ENCODE results near the gene VPS36. TPM values are rescaled to one million over a fixed set of nuclear protein-coding genes. Genes with fewer than 3 reads are reported as not detected.

The VPS36 gene
- total RNA-seq, 1 donor from 2014 or later, result 44.3 TPM

GRCh38 chr13:52454459-52454819 lies 4.0 kb upstream of the VPS36 start:
- Mint-ChIP-seq H3K4me1 (ENCODE audit: unreplicated experiment) (peaks cover 39% of the 10 kb centered on the region), H3K27ac (ENCODE audit: unreplicated experiment) (peak overlapping the region; percentile 95), H3K9me3 (ENCODE audit: unreplicated experiment) (no peaks in the 10 kb centered on the region), H3K27me3 (ENCODE audit: unreplicated experiment) (no peaks in the 10 kb centered on the region), H3K36me3 (ENCODE audit: unreplicated experiment) (no peaks in the 10 kb centered on the region), H3K4me3 (ENCODE audit: unreplicated experiment) (peak overlapping the region; percentile 94)
- TF ChIP-seq CTCF (IDR thresholded peaks at IDR 0.05), result no peak
- no peak for DNase-seq (ENCODE audit: extremely low spot score, unreplicated experiment)

GRCh38 chr13:52452470-52452869 lies 2.0 kb upstream of the VPS36 start:
- H3K4me1 Mint-ChIP-seq (ENCODE audit: unreplicated experiment), result peaks cover 45% of the 10 kb centered on the region

GRCh38 chr13:52451135-52451804 lies 836 bp upstream of the VPS36 start:
- peaks cover 33% of the 10 kb centered on the region for H3K4me1 Mint-ChIP-seq (ENCODE audit: unreplicated experiment)
- H3K4me3 Mint-ChIP-seq (ENCODE audit: unreplicated experiment), result peak overlapping the region; percentile 79
- H3K27me3 Mint-ChIP-seq (ENCODE audit: unreplicated experiment), result no peaks in the 10 kb centered on the region
- H3K27ac Mint-ChIP-seq (ENCODE audit: unreplicated experiment), result peak overlapping the region; percentile 89
- no peak for DNase-seq (ENCODE audit: extremely low spot score, unreplicated experiment)
- no peaks in the 10 kb centered on the region for H3K9me3 Mint-ChIP-seq (ENCODE audit: unreplicated experiment)
- no peaks in the 10 kb centered on the region for H3K36me3 Mint-ChIP-seq (ENCODE audit: unreplicated experiment)
- no peak for TF ChIP-seq CTCF (IDR thresholded peaks at IDR 0.05)

More at GRCh38 chr13:52452470-52452869, 2.0 kb upstream of the VPS36 start:
- TF ChIP-seq CTCF (IDR thresholded peaks at IDR 0.05), result no peak
- Mint-ChIP-seq H3K27me3 (ENCODE audit: unreplicated experiment) (no peaks in the 10 kb centered on the region), H3K36me3 (ENCODE audit: unreplicated experiment) (no peaks in the 10 kb centered on the region), H3K4me3 (ENCODE audit: unreplicated experiment) (no peak overlapping the region), H3K27ac (ENCODE audit: unreplicated experiment) (no peak overlapping the region), H3K9me3 (ENCODE audit: unreplicated experiment) (no peaks in the 10 kb centered on the region)
- DNase-seq (ENCODE audit: extremely low spot score, unreplicated experiment), result no peak

- Mint-ChIP-seq H3K4me1 (ENCODE audit: unreplicated experiment) (peaks cover 29% of the 10 kb centered on the region), H3K27me3 (ENCODE audit: unreplicated experiment) (no peaks in the 10 kb centered on the region), H3K36me3 (ENCODE audit: unreplicated experiment) (no peaks in the 10 kb centered on the region), H3K27ac (ENCODE audit: unreplicated experiment) (peak overlapping the region; percentile 89), H3K9me3 (ENCODE audit: unreplicated experiment) (no peaks in the 10 kb centered on the region), H3K4me3 (ENCODE audit: unreplicated experiment) (peak overlapping the region; percentile 79)
- TF ChIP-seq CTCF (IDR thresholded peaks at IDR 0.05), result peak; percentile 24
- DNase-seq (ENCODE audit: extremely low spot score, unreplicated experiment), result no peak
Measured at GRCh38 chr13:52450793-52451116, 321 bp upstream of the VPS36 start.

GRCh38 chr13:52449331-52450011 lies 963 bp downstream of the VPS36 start:
- Mint-ChIP-seq H3K4me3 (ENCODE audit: unreplicated experiment) (peak overlapping the region; percentile 95), H3K27ac (ENCODE audit: unreplicated experiment) (peak overlapping the region; percentile 90), H3K9me3 (ENCODE audit: unreplicated experiment) (no peaks in the 10 kb centered on the region), H3K36me3 (ENCODE audit: unreplicated experiment) (peaks cover 2% of the 10 kb centered on the region), H3K27me3 (ENCODE audit: unreplicated experiment) (no peaks in the 10 kb centered on the region), H3K4me1 (ENCODE audit: unreplicated experiment) (peaks cover 27% of the 10 kb centered on the region)
- no peak for TF ChIP-seq CTCF (IDR thresholded peaks at IDR 0.05)
- no peak for DNase-seq (ENCODE audit: extremely low spot score, unreplicated experiment)
